ENCODE measurements around the gene ATP13A5.

The ATP13A5 gene, protein sequence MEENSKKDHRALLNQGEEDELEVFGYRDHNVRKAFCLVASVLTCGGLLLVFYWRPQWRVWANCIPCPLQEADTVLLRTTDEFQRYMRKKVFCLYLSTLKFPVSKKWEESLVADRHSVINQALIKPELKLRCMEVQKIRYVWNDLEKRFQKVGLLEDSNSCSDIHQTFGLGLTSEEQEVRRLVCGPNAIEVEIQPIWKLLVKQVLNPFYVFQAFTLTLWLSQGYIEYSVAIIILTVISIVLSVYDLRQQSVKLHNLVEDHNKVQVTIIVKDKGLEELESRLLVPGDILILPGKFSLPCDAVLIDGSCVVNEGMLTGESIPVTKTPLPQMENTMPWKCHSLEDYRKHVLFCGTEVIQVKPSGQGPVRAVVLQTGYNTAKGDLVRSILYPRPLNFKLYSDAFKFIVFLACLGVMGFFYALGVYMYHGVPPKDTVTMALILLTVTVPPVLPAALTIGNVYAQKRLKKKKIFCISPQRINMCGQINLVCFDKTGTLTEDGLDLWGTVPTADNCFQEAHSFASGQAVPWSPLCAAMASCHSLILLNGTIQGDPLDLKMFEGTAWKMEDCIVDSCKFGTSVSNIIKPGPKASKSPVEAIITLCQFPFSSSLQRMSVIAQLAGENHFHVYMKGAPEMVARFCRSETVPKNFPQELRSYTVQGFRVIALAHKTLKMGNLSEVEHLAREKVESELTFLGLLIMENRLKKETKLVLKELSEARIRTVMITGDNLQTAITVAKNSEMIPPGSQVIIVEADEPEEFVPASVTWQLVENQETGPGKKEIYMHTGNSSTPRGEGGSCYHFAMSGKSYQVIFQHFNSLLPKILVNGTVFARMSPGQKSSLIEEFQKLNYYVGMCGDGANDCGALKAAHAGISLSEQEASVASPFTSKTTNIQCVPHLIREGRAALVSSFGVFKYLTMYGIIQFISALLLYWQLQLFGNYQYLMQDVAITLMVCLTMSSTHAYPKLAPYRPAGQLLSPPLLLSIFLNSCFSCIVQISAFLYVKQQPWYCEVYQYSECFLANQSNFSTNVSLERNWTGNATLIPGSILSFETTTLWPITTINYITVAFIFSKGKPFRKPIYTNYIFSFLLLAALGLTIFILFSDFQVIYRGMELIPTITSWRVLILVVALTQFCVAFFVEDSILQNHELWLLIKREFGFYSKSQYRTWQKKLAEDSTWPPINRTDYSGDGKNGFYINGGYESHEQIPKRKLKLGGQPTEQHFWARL

DNA sequence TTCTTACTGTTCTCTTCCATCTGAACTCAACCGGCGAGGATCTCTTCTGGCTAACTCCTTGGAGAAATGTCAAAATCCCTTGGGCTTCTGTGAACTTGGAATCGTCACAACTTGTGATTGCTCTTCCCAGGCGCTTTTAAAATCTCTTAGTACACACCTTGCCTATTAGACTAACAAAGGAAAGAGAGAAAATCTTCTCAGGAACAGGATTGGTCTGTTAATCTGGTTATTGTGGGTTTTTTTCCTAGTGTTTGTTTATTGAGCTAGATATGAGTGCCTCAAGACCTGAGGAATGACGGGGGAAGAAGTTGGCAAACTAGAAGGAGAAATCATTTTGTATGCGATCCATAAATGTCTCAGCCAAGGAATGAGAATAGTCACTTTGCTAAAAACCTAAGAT lies at the start of gene ATP13A5:
ATP13A5 (minus strand) TSS at position 48 of the 400 bp plus-strand sequence; CDS start at position 20, 28 bp downstream.
- DNase-seq (ENCODE audit: low read depth): no peak

DNA sequence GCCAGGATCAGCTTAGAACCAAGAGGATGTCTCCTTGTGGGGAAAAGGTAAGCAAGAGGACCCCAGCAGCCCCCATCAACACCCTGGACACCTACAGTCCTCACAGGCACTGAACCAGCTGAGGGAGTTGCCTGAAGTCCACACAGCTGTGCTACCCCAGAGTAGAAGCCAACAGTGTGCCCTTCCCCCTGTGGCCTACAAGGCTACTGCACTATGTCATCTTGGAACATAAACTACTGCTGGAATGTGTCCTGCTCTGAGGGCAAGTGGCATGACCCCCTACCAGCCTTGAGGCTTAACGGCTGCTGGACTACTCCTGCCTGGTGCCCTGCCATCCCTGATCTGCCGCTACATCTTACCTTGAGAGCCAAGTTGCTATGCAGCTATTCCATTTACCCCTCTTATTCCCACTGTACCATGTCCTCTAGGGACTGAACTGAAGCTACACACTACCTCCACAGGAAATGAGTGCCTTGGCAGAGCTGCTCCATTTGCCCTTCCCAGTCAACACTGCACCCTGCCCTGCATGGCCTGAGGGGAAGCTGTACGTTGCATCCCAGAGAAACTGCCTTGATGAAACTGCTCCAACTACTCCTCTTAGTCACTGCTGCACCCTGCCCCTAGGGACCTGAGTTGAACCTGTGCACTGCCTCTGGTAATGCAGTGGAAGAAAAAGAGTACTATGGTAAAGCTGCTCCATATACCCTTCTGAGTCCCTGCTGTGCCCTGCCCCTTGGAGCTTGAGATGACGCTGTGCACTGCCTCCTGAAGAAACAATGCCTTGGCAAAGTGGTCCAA lies 40.2 kb upstream of the ATP13A5 start:
- DNase-seq (ENCODE audit: low read depth): no peak

DNA sequence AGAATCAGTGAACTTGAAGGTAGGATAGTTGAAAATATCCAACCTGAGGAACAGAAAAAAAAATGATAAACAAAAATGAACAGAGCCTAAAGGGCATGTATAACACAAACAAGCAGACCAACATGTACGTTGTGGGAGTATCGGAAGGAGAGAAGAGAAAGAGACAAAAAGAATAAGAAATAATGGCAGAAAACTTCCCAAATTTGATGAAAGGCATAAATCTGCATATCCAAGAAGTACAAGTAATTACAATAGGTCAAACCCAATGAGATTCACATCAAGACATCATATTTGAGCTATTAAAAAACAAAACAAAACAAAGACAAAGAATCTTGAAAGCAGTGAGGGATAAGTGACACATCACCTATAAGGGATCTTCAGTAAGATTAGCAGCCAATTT lies 38.1 kb upstream of the ATP13A5 start:
- no peak for DNase-seq (ENCODE audit: low read depth)

DNA sequence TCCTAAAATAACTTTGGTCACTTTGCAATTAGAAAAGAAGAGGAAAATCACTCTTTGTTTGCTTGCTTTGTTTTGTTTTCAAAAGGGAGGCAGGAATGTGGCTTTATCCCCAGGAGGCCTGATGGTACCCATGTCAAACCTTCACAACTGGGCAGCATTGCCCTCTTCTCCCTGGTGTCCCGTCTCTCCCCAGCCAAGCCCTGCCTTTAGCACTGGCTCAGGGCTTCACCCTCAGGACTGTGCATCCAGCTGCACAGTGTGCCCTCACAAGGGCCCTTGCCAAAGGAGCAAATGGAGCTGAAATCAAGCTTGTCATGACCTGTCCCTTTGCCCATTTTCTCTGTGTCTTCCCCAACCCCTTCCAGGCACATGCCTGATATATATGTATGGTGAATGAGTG lies 29.1 kb upstream of the ATP13A5 start:
- no peak for DNase-seq (ENCODE audit: low read depth)

DNA sequence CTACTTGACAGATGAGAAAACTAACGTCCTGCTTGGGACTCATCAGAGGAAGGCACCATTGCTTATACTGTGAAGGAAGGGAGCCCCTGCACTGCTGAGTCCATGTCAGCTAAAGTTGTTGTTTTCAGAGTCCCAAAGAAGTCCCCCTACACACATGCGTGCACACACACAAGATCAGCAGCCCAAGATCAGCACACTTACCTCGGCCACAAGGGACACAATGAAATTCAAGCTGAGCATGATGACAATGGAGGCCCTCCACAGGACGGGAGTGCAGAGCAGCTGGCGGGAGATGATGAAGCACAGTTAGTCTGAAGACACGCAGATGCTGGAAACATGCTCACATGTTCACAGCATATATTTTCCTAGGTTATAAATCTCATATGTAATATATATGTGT lies 28.6 kb upstream of the ATP13A5 start:
- no peak for DNase-seq (ENCODE audit: low read depth)

DNA sequence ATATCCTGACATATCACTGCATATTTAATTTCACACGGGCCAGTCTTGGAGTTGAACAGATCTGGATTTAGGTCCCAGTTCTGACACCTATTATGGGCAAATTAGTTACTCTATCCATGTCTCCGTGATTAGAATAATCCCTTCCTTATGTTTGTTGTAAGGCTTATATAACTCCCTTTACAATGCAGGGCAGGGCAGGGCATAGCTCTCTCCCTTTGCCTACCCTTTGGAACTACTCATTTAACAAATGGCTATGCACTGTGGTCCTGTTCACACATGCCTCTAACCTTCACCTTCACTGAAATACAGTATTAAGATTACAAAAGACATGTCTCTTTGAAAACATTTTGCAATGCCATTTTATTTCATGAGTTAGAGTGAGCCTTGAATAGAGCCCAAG lies 24.8 kb upstream of the ATP13A5 start:
- no peak for DNase-seq (ENCODE audit: low read depth)

DNA sequence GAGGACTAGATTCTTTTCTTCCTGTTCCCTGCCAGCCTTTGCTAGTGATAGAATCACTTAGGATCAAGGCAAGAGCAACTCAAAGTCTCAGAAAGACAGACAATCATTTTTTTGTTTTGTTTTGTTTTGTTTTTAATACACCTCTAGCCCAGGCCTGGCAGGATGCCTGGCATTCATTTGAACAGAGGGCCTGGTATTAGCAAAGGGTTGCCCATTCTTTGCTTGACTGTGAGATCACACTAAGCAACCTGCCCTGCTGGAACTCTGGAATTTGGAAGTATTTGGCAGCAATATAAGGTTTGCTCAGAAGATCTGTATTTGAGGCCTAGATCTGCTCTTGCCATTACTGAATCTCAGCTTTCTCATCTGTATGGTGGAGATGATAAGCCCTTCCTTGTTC lies 21.8 kb upstream of the ATP13A5 start:
- no peak for DNase-seq (ENCODE audit: low read depth)

DNA sequence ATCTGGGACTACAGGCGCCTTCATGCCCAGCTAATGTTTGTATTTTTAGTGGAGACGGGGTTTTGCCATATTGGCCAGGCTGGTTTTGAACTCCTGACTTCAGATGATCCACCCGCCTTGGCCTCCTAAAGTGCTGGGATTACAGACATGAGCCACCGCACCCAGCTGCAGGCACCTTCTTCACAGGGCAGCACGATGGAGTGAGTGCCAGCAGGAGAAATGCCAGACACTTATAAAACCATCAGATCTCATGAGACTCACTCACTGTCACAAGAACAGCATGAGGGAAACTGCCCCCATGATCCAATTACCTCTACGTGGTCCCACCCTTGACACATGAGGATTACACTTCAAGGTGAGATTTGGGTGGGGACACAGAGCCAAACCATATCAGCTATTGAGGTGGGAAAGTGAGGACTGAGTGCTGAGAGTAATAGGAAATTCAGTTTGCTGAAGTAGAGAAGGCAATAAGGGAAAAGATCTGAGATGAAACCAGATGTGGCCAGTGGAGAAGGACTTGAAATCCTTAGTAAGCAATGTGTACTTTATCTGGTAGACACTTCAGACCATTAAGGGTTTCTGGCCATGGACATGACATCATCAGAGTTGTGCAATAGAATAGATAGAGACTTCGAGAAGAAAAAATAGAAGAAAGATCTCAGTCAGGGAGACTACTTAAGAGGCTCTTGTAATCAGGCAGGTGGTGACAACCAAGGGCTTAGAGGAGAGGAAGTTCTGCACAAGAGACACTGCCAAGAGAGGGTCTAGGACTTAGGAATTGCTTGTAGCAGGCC lies 18.1 kb upstream of the ATP13A5 start:
- no peak for DNase-seq (ENCODE audit: low read depth)

DNA sequence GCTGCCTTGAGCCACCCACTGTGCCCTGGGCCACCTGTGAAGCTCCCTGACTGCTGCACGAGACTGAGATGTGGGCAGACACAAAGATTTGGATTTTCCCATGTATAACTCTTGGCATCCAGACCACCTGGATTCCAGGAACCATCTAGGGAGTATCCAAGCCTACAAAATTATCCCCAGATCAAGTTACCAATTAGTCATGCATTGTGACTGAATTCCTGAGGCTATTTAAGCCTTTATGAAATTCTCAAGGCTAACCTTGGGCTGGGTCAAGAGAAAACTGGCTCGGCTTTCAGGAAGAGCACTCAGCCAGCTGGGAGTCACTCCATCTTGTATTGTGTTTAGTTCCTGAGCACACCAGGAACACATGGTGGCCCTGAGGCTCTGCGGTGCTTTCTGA lies 13.3 kb upstream of the ATP13A5 start:
- DNase-seq (ENCODE audit: low read depth): no peak

DNA sequence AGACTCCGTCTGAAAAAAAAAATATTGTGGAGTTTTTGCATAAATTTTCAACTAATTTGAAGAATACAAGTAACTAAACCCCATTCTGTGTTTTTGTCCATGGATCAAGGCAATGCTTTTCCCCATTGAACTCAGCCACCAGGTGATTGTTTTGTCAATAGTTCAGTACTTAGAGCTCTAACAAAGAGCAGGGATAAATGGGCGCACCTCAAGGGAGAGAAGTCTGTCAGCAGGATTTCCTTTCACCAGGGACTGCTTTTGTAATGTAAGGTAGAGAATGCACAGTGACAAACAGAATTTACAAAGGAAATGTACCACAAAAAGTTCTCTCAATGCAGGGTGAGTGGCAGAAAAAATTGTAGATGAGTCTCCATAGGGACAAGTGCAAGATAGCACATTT lies 10.8 kb upstream of the ATP13A5 start:
- DNase-seq (ENCODE audit: low read depth): no peak

DNA sequence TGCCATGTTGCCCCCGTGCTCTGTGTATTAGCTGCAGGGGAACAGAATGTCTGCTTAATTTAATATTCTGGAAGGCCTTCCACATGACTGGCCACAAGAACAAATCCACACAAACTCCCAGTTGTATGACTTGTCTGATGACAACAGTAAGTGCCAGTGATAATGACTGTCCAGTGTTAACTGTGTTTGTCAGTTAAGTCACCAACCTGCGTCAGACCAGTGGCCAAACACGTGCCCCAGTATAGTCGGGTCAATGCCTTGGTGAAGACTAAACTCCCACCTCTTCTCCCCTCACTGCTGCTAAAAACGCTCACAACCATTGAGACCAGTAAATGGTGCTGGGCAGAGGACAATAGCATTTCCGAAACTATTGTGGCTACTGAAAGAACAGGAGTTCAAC lies 9.8 kb upstream of the ATP13A5 start:
- DNase-seq (ENCODE audit: low read depth): no peak

DNA sequence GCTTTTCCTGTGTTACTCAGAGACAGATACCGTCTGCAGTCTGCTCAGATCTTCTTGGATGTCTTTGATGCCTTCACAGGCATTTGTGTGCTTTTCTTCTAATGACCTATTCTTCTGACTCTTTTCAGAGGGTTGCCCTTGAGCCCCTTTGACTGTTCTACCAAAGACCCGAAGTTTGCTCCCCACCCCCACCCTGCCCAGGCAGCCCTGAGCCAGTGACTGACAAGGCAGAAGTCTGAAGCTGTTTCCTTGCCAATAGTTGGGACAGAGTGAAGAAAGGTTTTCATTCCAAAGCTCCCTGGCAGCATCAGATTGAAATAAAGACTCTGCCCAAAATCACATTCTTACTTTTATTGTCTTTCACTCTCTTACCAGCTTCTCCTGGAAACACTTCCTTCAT lies 9.0 kb upstream of the ATP13A5 start:
- no peak for DNase-seq (ENCODE audit: low read depth)

DNA sequence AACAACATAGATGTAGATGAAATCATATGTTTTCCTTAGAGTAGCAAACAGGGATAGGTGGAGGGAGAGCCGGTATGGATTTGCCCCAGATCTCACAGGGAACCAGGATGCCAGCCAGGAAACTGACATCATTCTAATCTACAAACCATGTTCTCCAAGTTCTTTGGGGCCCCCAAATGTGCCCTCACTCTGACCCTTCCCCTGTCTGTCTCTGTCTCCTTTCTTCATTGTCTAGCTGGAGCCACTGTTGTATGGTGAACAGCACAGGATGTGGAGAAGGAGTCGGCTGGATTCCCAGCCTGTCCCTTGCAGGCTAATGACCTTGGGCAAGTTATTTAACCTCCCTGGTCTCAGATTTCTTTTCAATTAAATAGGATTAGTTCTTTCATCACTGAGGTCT lies 962 bp downstream of the ATP13A5 start:
- DNase-seq (ENCODE audit: low read depth): no peak

DNA sequence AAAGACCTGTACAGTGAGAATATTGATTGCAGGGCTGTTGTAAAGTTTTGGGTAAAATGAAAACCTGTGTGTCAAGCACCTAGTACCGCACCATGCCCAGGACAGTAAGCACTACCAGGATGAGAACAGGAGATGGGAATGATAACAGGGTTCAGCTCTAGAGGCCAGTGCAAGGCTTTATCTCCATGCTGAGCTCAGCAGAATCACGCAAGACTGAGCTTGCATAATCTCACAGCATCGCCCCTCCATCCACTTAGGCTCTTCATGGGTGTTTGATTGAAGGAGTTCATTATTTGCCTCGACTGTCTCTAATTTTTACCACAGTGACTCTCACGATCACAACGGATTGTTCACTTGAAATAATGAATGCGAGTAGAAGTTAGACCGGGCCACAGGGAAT lies 2.9 kb downstream of the ATP13A5 start:
- no peak for DNase-seq (ENCODE audit: low read depth)

DNA sequence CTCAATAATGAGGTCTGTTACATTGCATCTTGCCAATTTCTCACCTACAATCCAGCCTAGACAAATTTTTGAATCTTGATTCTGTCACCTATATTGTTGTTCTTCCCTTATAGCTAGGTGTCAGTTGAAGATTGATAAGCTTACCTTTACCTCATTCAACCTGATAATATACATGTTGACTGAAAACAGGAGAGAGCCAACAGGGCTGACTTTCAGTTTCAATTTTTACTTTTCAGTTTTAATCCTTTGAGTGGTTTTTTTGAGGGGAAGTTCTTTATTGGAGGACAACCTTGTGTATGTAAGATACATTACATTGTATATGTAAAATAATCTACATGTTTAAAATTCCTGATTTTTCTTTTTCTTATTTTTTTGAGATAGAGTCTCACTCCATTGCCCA lies 5.8 kb downstream of the ATP13A5 start:
- DNase-seq (ENCODE audit: low read depth): no peak

DNA sequence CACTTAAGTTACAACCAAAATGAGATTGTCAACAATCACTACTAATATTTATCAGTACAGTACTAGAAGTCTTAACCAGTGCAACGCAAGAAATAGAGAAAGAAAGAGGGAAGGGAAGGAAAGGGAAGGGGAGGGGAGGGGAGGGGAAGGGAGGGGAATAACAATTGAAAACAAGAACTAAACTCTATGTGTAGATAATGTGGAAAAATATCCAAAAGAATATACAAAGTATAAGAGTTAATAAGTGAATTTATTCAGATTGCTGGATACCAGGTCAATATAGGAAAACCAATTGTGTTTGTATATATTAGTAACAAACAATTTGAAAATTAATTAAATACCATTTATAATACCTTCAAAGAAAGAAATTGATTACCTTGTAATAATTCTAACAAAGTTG lies 10.7 kb downstream of the ATP13A5 start:
- no peak for DNase-seq (ENCODE audit: low read depth)

DNA sequence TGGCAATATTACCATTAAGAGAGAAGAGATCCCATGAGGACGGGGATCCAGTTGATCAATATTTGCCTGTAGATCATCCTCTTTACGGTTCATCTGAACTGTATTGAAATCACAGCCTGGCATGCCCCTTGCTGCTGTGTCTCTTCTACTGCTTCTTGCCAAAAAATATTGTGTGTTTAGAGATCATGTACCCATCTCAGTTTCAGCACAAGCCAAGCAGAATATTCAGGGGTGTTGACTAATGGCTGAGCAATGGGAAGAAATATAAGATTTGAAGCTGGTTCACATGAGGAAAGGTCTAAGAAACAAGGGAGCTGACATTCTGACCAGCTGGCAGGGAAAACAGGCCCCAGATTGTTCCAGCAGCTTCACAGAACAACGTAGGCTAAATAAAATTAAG lies 21.3 kb downstream of the ATP13A5 start:
- DNase-seq (ENCODE audit: low read depth): no peak

DNA sequence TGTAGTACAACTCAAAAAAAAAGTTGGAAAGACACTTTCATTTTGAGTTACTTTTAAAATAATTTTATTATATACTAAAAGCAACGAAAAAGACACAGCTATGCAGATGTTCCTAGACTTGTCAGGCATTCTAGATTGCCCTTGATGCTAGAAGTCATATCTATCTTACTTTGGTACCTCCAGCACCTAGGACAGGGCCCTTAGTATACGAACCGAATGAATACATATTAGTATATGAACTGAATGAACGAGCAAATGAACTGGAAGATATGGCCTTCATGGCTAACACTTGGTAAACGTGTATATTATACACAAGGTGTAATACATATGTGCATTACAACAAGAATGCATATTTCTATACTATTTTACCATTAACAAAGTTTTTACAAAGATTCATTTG lies 24.1 kb downstream of the ATP13A5 start:
- no peak for DNase-seq (ENCODE audit: low read depth)

DNA sequence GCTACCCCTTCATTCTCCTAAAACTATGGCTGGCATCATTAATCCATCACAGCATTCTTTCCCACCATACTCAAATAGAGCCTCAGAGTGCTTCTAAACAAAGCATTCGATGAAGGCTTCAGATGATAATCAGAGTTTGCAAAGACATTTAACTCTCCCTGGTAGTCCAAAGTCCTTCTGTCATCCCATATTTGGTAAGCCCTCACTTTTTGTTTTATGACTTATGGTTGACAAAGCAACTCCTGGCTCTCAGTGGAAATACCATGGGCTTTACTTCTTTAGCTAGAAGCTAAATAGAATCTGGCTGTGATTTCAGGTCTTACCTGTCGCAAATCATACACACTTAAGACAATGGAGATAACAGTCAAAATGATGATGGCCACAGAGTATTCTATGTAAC lies 27.8 kb downstream of the ATP13A5 start:
- no peak for DNase-seq (ENCODE audit: low read depth)

DNA sequence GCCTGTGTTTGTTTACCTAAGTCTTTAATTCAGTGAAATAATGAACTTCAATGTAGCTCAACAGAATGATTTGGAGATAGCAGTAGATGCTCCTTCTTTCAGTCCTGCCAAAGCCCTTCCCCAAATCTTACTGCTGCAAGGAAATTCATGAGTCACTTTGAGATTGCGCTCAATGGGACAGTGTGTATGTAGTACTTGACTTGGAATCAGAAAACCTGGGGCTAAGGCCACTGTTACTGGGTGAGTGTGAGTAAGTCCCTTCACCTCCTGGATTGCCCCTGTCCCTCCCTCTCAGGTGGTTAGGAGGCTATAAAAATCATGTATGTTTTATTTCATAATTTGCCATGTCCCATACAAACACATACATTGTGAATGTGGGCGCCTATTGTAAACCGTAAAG lies 29.9 kb downstream of the ATP13A5 start:
- DNase-seq (ENCODE audit: low read depth): no peak

Data from activated T-cell treated with anti-CD3 and anti-CD28 coated beads for 1 hour (primary cell).